ENCODE data around the gene CCN5. TPM values are rescaled to one million over a fixed set of nuclear protein-coding genes. Genes with fewer than 3 reads are reported as not detected.
A peak's percentile ranks its signal among the peaks of the same experiment; 100 is the strongest.

CCN5 gene
- total RNA-seq, 1 experiment from 2014 or later, result 0.26 TPM

- H2AFZ ChIP-seq (ENCODE audit: low read length), result no peak overlapping the region
- no peak overlapping the region for H3K27ac ChIP-seq (ENCODE audit: low read length)
- H3K4me3 ChIP-seq (ENCODE audit: low read length), result no peak overlapping the region
- H3K4me1 ChIP-seq (ENCODE audit: insufficient read depth, low read length), result no peaks in the 10 kb centered on the region; the same call in 1 of the 2 replicates
- ATAC-seq (peak; percentile 49), DNase-seq (peak; percentile 49)
- no peak overlapping the region for H3K9ac ChIP-seq (ENCODE audit: low read length)
- H3F3A ChIP-seq (ENCODE audit: low read length, unreplicated experiment), result no peaks in the 10 kb centered on the region
- ChIA-PET CTCF (no interaction called here), POLR2A (ENCODE audit: unreplicated experiment) (no interaction called here)
- no peaks in the 10 kb centered on the region for H3K9me3 ChIP-seq (ENCODE audit: low read length)
- no peaks in the 10 kb centered on the region for H3K36me3 ChIP-seq (ENCODE audit: low read depth, low read length)
- intact Hi-C loops (cut with micrococcal nuclease), result no loop called here
- TF ChIP-seq EZH2phosphoT487 (IDR thresholded peaks at IDR 0.05; ENCODE audit: borderline replicate concordance, low read length) (no peak), EZH2 (IDR thresholded peaks at IDR 0.05; ENCODE audit: low read length, unreplicated experiment) (no peak)
- TF ChIP-seq, protein P1, sequence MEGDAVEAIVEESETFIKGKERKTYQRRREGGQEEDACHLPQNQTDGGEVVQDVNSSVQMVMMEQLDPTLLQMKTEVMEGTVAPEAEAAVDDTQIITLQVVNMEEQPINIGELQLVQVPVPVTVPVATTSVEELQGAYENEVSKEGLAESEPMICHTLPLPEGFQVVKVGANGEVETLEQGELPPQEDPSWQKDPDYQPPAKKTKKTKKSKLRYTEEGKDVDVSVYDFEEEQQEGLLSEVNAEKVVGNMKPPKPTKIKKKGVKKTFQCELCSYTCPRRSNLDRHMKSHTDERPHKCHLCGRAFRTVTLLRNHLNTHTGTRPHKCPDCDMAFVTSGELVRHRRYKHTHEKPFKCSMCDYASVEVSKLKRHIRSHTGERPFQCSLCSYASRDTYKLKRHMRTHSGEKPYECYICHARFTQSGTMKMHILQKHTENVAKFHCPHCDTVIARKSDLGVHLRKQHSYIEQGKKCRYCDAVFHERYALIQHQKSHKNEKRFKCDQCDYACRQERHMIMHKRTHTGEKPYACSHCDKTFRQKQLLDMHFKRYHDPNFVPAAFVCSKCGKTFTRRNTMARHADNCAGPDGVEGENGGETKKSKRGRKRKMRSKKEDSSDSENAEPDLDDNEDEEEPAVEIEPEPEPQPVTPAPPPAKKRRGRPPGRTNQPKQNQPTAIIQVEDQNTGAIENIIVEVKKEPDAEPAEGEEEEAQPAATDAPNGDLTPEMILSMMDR (conservative IDR thresholded peaks at IDR 0.05; ENCODE audit: low read depth, low read length), result no peak
- H3K4me2 ChIP-seq (ENCODE audit: low read length), result no peak overlapping the region
- H3K27me3 ChIP-seq (ENCODE audit: low read length), result peaks cover 32% of the 10 kb centered on the region; the same call in 1 of the 2 replicates
- no TSS peak for BruUV-seq (replicated peaks)
- H3K79me2 ChIP-seq (ENCODE audit: low read length), result no peaks in the 10 kb centered on the region
- H3K9me2 ChIP-seq (replicated peaks; ENCODE audit: low read length), result no peaks in the 10 kb centered on the region
- no peaks in the 10 kb centered on the region for H4K20me1 ChIP-seq (ENCODE audit: low read length)
Measured at GRCh38 chr20:44765701-44766347, 50.7 kb downstream of the CCN5 start.

GRCh38 chr20:44768256-44768655 is 53.1 kb downstream of the CCN5 start:
- Histone ChIP-seq H3F3A (ENCODE audit: low read length, unreplicated experiment) (no peaks in the 10 kb centered on the region), H3K4me2 (ENCODE audit: low read length) (no peak overlapping the region), H3K9me2 (replicated peaks; ENCODE audit: low read length) (no peaks in the 10 kb centered on the region), H3K79me2 (ENCODE audit: low read length) (no peaks in the 10 kb centered on the region), H2AFZ (ENCODE audit: low read length) (no peak overlapping the region), H3K36me3 (ENCODE audit: low read depth, low read length) (no peaks in the 10 kb centered on the region), H3K9me3 (ENCODE audit: low read length) (no peaks in the 10 kb centered on the region), H3K27ac (ENCODE audit: low read length) (no peak overlapping the region), H3K4me1 (ENCODE audit: insufficient read depth, low read length) (no peaks in the 10 kb centered on the region; the same call in 1 of the 2 replicates), H4K20me1 (ENCODE audit: low read length) (no peaks in the 10 kb centered on the region), H3K4me3 (ENCODE audit: low read length) (no peak overlapping the region), H3K9ac (ENCODE audit: low read length) (no peak overlapping the region), H3K27me3 (ENCODE audit: low read length) (peaks cover 54% of the 10 kb centered on the region)
- ATAC-seq (no peak), DNase-seq (no peak)
- TF ChIP-seq EZH2phosphoT487 (IDR thresholded peaks at IDR 0.05; ENCODE audit: borderline replicate concordance, low read length) (no peak), EZH2 (IDR thresholded peaks at IDR 0.05; ENCODE audit: low read length, unreplicated experiment) (no peak)
- TF ChIP-seq, protein P1 (conservative IDR thresholded peaks at IDR 0.05; ENCODE audit: low read depth, low read length), result no peak
- ChIA-PET CTCF (no interaction called here), POLR2A (ENCODE audit: unreplicated experiment) (no interaction called here)
- intact Hi-C loops (cut with micrococcal nuclease), result no loop called here
- no TSS peak for BruUV-seq (replicated peaks)

DNA sequence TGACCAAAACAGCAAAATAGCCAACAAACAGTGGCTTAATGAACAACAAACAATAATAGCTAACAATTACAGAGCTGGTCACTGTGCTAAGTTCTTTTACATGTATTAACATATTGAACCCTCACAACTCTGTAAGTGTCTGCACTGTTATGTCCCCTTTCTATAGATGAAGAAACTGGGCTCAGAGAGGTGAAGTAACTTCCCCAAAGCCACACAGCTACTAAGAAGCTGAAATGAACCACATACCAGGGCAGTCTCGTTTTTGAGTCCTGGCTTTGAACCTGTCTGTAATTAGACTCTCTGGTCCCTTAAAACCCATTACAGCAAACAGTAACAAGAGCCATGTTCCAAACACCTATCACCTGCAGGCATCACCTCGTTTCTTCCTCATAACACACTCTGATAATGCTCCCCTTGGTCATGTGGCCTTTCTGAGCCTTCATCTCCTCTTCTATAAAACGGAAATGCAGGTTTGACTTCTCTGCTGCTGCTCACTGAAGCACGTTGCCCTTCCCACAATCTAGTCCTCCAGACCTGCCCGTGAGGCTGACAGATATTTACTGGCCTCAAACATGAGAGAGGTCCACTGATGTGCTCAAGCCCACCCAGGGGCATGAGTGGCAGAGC is 53.8 kb downstream of the CCN5 start:
- H3K27me3 ChIP-seq (ENCODE audit: low read length), result peaks cover 61% of the 10 kb centered on the region
- H3K9me2 ChIP-seq (replicated peaks; ENCODE audit: low read length), result no peaks in the 10 kb centered on the region
- no peak overlapping the region for H3K27ac ChIP-seq (ENCODE audit: low read length)
- BruUV-seq (replicated peaks), result no TSS peak
- H3F3A ChIP-seq (ENCODE audit: low read length, unreplicated experiment), result no peaks in the 10 kb centered on the region
- no peaks in the 10 kb centered on the region for H3K79me2 ChIP-seq (ENCODE audit: low read length)
- POLR2A ChIA-PET (ENCODE audit: unreplicated experiment), result interaction anchor here (0.6 kb wide), 1 partner anchor 8 kb away, joined by 3 read pairs; no protein-coding TSS in a partner anchor
- H3K4me1 ChIP-seq (ENCODE audit: insufficient read depth, low read length), result no peaks in the 10 kb centered on the region; the same call in 1 of the 2 replicates
- CTCF ChIA-PET, result no interaction called here
- intact Hi-C loops (cut with micrococcal nuclease), result no loop called here
- TF ChIP-seq, protein P1 (conservative IDR thresholded peaks at IDR 0.05; ENCODE audit: low read depth, low read length), result no peak
- TF ChIP-seq EZH2 (IDR thresholded peaks at IDR 0.05; ENCODE audit: low read length, unreplicated experiment) (no peak), EZH2phosphoT487 (IDR thresholded peaks at IDR 0.05; ENCODE audit: borderline replicate concordance, low read length) (no peak)
- H3K9ac ChIP-seq (ENCODE audit: low read length), result no peak overlapping the region
- H3K9me3 ChIP-seq (ENCODE audit: low read length), result no peaks in the 10 kb centered on the region
- no peak for DNase-seq
- no peak overlapping the region for H2AFZ ChIP-seq (ENCODE audit: low read length)
- ATAC-seq, result no peak
- no peaks in the 10 kb centered on the region for H4K20me1 ChIP-seq (ENCODE audit: low read length)
- H3K4me3 ChIP-seq (ENCODE audit: low read length), result no peak overlapping the region
- no peaks in the 10 kb centered on the region for H3K36me3 ChIP-seq (ENCODE audit: low read depth, low read length)
- no peak overlapping the region for H3K4me2 ChIP-seq (ENCODE audit: low read length)
